Measurements from ENCODE around the gene CIITA.

Gene CIITA

GRCh38 chr16:10982465-10983150 is 105.6 kb downstream of the CIITA start:
- no peak for DNase-seq

- DNase-seq: no peak
These were observed 106.2 kb downstream of the CIITA start for GRCh38 chr16:10983159-10983558.

DNA sequence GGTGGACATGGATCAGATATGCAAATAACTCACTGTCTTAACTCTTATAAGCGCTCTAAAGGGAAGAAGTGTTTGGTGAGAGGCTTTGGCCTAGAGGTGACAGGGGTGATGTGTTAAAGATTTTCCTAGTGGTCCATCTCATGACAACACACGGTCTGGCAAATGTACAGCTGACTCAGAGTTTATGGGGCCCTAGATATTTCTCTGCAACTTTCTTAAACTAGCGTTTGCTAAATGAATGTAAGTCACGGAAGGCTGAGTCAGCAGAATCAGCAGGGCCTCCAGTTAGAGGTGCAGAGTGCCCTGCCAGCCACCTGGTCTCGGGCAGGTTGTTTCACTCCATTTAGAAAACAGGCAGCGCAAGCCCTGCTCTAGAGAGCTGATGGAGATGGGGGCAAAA is 107.5 kb downstream of the CIITA start:
- DNase-seq: no peak

Data from 8988T (cell line).